Hematopoietic multipotent progenitor cell treated with erythropoietin and hydrocortisone succinate and interleukin-3 and kit ligand, for 15 days (in vitro differentiated cells): ENCODE results near the gene ATP8A1.
"Not testable (repeated sequence)": the region's sequence is repeated elsewhere in the genome, so short reads cannot be mapped to it uniquely, and the experiment has no call there.

ENCODE experiments used
- DNase-seq: peaks from one replicate; pipeline ENCODE4 v3.0.0-alpha.2; 2015; ENCODE audit warnings: low spot score

The ATP8A1 gene

GRCh38 chr4:42467777-42468176 lies 189.1 kb downstream of the ATP8A1 start:
- DNase-seq = not testable (repeated sequence)

DNA sequence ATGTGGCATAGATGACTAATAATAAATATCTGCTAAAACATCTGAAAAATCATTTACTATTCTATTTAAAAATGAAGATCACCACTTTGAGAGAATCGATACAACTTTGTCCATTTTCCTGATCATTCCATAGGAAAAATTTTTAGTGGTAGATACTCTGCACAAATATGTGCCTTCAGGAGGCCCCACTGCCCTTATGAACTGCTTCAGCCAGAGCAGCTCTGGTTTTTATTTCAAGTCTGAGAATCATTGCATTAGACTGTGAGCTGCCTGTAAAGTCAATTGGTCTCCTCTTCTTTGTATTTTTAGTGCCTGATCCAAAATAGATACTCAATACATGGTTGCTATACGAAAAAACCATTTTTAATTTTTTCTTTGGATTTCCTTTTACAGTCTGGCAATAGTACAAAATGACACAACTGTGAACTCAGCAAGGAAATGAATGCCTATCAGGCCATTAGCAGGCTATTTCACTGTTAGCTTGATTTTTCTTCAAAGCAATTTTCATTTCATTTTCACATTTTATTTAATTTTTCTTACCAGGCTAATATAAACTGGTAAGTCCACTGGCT lies 190.5 kb downstream of the ATP8A1 start:
- no peak for DNase-seq

- no peak for DNase-seq
Measured at GRCh38 chr4:42464550-42465094, 192.3 kb downstream of the ATP8A1 start.

GRCh38 chr4:42461216-42461615 lies 195.7 kb downstream of the ATP8A1 start:
- DNase-seq = not testable (repeated sequence)

- DNase-seq = no peak
Measured at GRCh38 chr4:42460043-42460442, 196.9 kb downstream of the ATP8A1 start.

- no peak for DNase-seq
Measured at GRCh38 chr4:42458657-42459056, 198.2 kb downstream of the ATP8A1 start.

- DNase-seq = no peak
Measured at GRCh38 chr4:42454755-42455420, 202.0 kb downstream of the ATP8A1 start.

DNA sequence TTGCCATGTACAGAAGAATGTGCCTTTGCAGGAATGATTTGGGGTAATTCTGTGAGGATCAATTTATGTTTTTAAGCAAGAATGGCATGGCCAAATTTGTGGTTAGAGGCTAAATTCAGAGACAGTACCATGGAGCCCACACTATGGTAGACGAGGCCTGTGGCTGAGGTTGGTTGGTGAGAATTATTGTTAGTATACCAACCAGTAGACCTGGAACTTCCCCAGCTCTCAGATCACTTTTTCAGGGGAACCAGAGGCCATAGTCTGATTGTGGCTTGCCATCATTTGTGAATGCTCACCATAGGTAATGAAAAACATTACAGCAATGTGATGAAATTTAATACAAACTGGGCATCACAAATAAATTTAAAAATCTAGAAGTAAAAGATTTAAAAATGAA lies 203.3 kb downstream of the ATP8A1 start:
- no peak for DNase-seq

GRCh38 chr4:42452823-42453222 lies 204.1 kb downstream of the ATP8A1 start:
- no peak for DNase-seq

DNA sequence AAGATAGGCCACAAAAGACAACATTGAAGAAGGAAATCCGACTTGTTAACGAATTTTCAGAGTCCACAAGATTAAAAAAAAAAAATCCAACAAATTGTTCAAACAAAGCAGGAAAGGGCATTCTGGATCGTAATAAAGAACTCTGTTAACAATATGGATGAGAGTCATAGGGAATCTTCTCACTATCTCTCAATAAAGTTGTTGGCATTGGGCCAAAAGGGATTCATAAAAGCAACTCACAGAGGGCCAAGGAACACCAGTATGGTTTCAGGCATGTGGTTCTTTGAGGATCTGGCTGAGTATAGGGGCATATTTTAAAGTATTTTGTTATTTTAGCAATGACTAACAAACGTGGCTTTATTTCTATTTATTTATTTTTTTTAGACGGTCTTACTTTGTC lies 210.1 kb downstream of the ATP8A1 start:
- no peak for DNase-seq

DNA sequence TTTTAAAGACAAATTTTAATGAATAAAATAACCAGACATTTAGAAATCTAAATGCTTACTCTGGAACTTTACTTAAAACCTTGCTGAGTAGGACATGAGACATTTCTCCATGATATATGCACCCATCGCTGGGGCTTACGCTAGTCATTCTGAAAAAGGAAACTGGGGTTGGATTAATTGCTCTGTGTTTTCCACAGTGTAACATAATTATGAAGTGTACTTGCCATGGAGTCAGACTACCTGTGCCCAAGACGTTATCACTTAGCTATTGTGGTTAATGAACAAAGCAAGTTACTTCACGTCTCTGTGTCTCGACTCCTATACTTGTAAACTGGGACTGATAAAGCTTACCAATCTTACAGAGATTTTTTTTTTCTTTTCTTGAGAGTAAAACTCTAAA lies 211.9 kb downstream of the ATP8A1 start:
- no peak for DNase-seq

DNA sequence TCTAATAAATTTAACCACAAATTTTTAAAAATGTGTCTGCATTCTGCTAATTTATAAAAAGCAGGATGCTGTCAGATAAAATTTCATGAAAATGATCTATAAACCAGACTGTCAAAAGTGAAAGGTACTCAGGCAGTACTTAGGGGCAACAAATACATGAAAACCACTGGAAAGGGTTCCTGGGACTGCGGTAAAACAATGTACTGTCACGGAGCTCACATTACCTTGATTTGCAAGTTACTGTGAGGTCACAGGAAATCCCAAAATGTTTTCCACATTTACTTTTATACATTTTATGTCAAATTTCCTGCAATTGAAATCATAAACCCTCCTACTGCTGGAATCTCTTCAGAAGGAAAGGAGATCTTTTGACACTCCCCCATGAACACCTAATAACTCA lies 214.3 kb downstream of the ATP8A1 start:
- no peak for DNase-seq

- DNase-seq = no peak
Measured at GRCh38 chr4:42440083-42440482, 216.8 kb downstream of the ATP8A1 start.

- no peak for DNase-seq
Measured at GRCh38 chr4:42436928-42437565, 219.9 kb downstream of the ATP8A1 start.

GRCh38 chr4:42428036-42428435 lies 228.9 kb downstream of the ATP8A1 start:
- DNase-seq = no peak

DNA sequence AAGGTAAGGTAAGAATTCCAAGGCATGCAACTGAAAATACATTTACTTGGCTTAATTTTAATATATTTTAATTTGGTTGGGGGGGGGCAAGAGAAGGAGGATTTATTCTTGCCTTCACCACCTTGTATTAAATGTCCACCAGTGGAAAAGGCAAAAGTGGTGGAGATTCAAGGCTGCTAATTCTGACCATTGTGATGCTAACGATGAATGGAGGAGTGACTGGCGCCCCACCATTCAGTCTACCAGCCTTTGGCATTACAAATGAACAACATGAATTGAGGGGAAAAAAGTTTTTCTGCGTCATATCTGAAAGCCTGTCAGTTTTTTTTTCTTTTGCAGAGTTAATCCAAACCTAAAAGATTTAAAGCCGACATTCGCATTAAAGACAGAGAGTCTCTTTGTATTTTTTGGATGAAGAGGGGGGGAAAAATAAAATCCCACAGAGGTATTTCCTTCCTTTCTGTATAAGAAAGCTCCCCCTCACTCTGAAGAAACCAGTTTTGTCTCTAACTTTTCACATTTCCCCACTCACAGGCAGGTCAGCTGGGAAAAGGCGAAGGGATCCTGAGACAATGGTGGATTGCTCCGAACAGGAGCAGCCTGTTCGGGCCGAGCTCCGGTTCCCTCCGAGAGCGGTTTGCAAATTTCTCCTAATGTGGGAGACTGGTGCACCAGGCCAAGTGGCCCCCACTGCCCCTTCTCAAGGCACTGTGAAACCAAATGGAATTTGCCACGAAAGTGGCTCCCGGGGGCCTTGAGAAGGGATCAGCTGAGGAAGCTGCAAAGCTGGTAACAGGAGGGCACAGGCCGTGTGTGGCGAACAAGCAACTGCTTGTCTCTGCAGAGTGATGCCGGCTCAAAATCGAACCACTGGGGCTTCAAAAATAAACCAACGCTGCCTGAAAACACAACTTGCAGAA lies 231.5 kb downstream of the ATP8A1 start:
- no peak for DNase-seq

GRCh38 chr4:42420140-42420539 lies 236.8 kb downstream of the ATP8A1 start:
- DNase-seq = no peak

DNA sequence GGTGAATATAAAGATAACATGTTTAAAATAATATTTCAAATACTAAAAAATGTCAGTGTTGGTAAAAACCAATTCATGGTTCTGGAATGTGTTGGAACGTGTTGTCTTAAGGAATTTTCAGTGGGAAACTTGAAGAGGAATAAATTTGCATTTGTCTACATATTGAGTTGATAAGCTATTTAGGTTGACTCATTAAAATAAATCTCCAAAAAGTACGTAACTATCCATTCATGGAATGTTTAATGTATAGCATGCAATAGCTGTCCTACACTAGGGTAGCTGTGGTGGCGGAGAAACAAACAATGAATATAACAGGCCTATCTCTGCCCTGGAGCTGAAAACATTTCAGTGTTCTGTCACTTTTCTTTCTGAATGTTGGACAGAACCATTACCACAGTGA lies 239.4 kb downstream of the ATP8A1 start:
- no peak for DNase-seq

DNA sequence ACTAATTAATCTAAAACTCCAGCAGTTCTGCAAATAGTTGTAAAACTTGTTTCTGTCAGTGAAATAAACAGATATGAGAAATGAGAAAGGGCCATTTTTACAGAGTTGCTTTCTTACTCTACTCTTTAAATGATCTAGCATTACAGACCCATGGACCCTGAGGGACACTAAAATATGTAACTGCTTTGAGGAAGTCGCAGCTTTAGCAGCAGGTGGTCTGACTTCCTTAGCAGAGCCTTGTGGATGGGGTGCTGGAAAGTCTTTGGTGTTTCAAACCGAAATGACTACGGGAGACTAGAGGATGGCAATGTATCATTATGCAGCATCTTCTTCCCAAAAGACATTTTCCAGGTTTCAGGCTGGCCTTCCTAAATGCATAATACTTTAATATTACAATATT lies 240.9 kb downstream of the ATP8A1 start:
- no peak for DNase-seq

- DNase-seq = no peak
Measured at GRCh38 chr4:42415281-42415680, 241.6 kb downstream of the ATP8A1 start.

DNA sequence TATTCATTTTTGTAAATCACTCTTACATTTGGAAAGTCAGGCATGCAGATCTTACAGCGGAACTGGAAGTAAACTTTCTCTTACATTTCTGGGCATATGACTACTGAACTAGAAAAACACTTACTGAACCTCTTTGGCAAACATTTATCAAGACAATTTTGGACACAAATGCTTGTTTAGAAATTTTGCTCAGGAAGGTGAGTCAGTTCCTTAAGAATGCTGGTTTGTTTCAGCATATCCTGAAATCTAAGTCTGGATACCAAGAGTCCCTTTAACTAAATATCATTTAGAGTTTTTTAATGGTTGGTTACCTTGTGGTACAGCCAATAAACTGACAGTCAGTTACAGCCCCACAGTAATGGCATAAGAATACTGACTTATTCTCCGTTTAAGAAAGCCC lies 244.7 kb downstream of the ATP8A1 start:
- DNase-seq = no peak

DNA sequence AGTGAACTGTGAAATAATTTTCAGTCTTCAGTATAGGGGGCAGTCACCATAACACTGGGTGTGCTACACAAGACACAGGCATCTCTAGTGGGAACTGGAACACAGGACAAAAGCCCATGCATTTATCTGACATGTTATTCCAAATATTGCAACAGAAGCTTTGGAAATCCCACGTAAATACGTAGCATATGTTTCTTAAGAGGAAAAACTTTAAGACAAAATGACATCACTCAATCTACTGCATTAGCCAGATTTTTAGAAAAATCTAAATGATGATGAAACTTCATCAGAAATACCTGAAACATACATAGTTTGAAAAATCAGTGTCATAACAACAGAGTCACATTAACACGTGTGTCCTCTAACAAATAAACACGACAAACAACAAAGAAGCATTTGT lies 245.1 kb downstream of the ATP8A1 start:
- no peak for DNase-seq
